NT2/D1 (cell line): ENCODE measurements around the gene PRPF40B.

ENCODE experiments used
- SUZ12 ChIP-seq: IDR thresholded peaks from 2 replicates; pipeline ENCODE4 v1.6.1; 2011; ENCODE audit not compliant: insufficient read length, insufficient read depth; ENCODE audit errors: extremely low read depth
- YY1 ChIP-seq: IDR thresholded peaks from 2 replicates; pipeline ENCODE4 v1.6.1; 2011; ENCODE audit not compliant: insufficient read length, insufficient read depth
- ZNF274 ChIP-seq: IDR thresholded peaks from 2 replicates; pipeline ENCODE4 v1.6.1; 2011; ENCODE audit warnings: mild to moderate bottlenecking, low read depth, low read length

DNA sequence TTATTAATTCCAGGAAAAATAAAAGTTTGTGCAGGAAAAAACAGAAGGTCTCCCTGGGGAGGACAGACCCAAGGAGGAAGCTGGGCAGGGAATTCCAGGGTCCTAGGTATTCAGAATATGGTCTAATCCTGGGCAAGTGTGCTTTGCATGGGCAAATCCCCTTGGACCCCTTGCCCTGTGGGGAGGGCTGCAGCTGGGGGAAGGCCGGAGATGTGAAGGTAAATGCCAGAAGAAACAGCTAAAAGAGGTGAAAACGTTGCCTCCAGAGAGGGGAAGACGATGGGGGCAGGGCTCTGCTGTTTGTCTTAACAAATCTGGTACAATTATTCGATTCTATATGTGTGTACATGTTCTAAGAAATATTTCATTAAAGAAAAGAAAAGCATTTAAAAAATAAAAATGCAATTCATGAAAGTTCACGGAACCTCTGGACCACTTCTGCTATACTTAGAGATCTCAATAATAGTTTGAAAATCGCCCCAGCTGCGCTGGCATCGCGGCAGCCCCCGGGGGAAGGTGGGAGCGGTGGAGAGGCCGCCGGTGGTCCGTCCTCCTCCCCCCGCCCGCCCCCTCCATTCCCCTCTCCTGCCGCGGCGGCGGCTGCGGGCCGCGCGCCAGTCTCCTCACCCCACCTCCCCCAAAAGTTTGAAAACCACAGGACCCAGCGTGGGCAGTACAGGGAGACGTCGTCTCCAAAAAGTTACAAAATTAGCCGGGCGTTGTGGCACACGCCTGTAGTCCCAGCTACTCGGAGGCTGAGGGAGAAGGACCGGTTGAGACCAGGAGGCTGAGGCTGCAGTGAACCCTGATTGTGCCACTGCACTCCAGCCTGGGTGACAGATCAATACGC is 1.5 kb upstream of the PRPF40B start:
- TF ChIP-seq ZNF274, result no peak
- TF ChIP-seq YY1, result no peak
- no peak for TF ChIP-seq SUZ12
